ENCODE data around the gene ATP10D.

The ATP10D gene

GRCh38 chr4:47606482-47606881 lies 121.4 kb downstream of the ATP10D start:
- DNase-seq, result no peak

- no peak for DNase-seq
Measured at GRCh38 chr4:47612116-47613023, 127.3 kb downstream of the ATP10D start.

GRCh38 chr4:47615385-47615784 lies 130.3 kb downstream of the ATP10D start:
- DNase-seq, result no peak

GRCh38 chr4:47617607-47618006 lies 132.5 kb downstream of the ATP10D start:
- DNase-seq, result no peak

- DNase-seq, result no peak
Measured at GRCh38 chr4:47619691-47620090, 134.6 kb downstream of the ATP10D start.

- DNase-seq, result no peak
Measured at GRCh38 chr4:47621181-47621580, 136.1 kb downstream of the ATP10D start.

GRCh38 chr4:47624031-47624441 lies 139.0 kb downstream of the ATP10D start:
- DNase-seq, result peak; percentile 1

GRCh38 chr4:47631161-47631560 lies 146.1 kb downstream of the ATP10D start:
- no peak for DNase-seq

- DNase-seq, result peak; percentile 1
Measured at GRCh38 chr4:47639531-47639930, 154.5 kb downstream of the ATP10D start.

- no peak for DNase-seq
Measured at GRCh38 chr4:47640911-47641310, 155.8 kb downstream of the ATP10D start.

- no peak for DNase-seq
Measured at GRCh38 chr4:47641755-47642154, 156.7 kb downstream of the ATP10D start.

- DNase-seq, result no peak
Measured at GRCh38 chr4:47642191-47642830, 157.2 kb downstream of the ATP10D start.
